Measurements from ENCODE around the gene PLA2G2C. TPM values are rescaled to one million over a fixed set of nuclear protein-coding genes. Genes with fewer than 3 reads are reported as not detected.

PLA2G2C gene
- total RNA-seq, 1 donor from 2014 or later, result not detected

DNA sequence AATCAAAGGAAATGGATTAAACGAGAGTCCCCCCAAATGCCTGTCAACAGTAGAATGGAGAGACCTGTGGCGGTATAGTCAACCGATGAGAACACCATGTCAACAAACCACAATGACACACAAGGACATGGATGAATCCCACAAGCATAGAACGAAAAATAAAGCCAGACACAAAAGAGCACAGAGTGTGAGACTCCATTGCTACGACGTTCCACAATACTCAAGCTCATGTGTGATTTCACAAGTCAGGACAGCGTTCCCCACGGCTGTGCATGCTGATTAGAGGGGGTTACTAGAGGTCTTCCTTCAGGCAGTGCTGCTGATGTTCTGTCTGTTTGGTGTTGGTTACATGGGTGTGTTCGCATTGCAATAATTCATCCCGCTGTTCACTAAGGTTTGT, 61.2 kb downstream of the PLA2G2C start:
- DNase-seq (ENCODE audit: low read depth), result peak; percentile 18
- Histone ChIP-seq H3K4me3 (ENCODE audit: insufficient read depth, low read depth, low read length) (no peak overlapping the region), H3K9me3 (ENCODE audit: insufficient read depth, low read depth, low read length) (no peaks in the 10 kb centered on the region), H4K20me1 (ENCODE audit: insufficient read depth, low read length) (no peaks in the 10 kb centered on the region), H3K4me1 (ENCODE audit: insufficient read depth, low read length) (peaks cover 13% of the 10 kb centered on the region), H3K4me2 (ENCODE audit: low read length) (peak overlapping the region; percentile 61), H3K36me3 (ENCODE audit: insufficient read depth, low read length) (no peaks in the 10 kb centered on the region), H3K9ac (ENCODE audit: low read length) (no peak overlapping the region), H2AFZ (ENCODE audit: low read depth, low read length) (no peak overlapping the region), H3K27me3 (ENCODE audit: insufficient read depth, low read length) (peaks cover 6% of the 10 kb centered on the region), H3K79me2 (ENCODE audit: insufficient read depth, low read length) (no peaks in the 10 kb centered on the region), H3K27ac (ENCODE audit: low read depth, low read length) (no peak overlapping the region)
- Mint-ChIP-seq H3K27ac (ENCODE audit: unreplicated experiment) (no peak overlapping the region), H3K4me1 (ENCODE audit: low read depth, unreplicated experiment) (peaks cover 5% of the 10 kb centered on the region), H3K36me3 (ENCODE audit: low read depth, unreplicated experiment) (no peaks in the 10 kb centered on the region), H3K27me3 (ENCODE audit: low read depth, unreplicated experiment) (peaks cover 32% of the 10 kb centered on the region), H3K4me3 (ENCODE audit: unreplicated experiment) (no peak overlapping the region), H3K9me3 (ENCODE audit: unreplicated experiment) (peaks cover 6% of the 10 kb centered on the region)
- no peak for FAIRE-seq
- TF ChIP-seq, protein P1, sequence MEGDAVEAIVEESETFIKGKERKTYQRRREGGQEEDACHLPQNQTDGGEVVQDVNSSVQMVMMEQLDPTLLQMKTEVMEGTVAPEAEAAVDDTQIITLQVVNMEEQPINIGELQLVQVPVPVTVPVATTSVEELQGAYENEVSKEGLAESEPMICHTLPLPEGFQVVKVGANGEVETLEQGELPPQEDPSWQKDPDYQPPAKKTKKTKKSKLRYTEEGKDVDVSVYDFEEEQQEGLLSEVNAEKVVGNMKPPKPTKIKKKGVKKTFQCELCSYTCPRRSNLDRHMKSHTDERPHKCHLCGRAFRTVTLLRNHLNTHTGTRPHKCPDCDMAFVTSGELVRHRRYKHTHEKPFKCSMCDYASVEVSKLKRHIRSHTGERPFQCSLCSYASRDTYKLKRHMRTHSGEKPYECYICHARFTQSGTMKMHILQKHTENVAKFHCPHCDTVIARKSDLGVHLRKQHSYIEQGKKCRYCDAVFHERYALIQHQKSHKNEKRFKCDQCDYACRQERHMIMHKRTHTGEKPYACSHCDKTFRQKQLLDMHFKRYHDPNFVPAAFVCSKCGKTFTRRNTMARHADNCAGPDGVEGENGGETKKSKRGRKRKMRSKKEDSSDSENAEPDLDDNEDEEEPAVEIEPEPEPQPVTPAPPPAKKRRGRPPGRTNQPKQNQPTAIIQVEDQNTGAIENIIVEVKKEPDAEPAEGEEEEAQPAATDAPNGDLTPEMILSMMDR (IDR thresholded peaks at IDR 0.05; ENCODE audit: insufficient read depth, low read depth, low read length), result no peak
- no peak for TF ChIP-seq EZH2 (IDR thresholded peaks at IDR 0.05; ENCODE audit: insufficient read depth, low read length)

DNA sequence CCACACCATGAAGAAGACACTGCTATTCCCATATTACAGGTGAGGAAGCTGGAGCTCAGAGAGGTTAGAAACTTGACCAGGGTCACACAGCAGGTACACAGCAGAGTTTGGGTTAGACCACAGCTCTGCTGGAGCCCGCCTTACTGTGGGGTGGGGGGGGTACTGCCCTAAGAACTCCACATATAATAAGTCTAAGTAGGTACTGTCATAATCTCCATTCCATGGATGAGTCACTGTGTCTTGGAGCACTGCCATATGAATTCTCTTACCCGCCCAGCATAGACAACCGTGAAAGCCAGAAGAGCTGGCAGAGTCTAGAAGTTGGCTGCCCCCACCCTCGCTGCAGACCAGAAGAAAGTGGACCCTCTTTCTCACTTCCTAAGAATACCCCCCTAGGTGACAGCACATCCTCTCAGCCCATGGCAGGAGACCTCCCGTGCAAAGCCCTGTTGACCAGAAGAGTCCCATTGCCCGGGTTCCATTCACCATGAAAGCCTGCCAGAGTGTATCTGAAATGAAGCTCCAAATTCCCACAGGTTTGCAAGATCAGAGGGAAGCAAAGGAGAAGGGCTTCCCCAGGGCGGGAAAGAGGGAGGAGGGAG, 61.8 kb downstream of the PLA2G2C start:
- Histone ChIP-seq H3K4me2 (ENCODE audit: low read length) (peak overlapping the region; percentile 61), H2AFZ (ENCODE audit: low read depth, low read length) (peak overlapping the region; percentile 14), H3K4me3 (ENCODE audit: insufficient read depth, low read depth, low read length) (no peak overlapping the region), H3K27me3 (ENCODE audit: insufficient read depth, low read length) (peaks cover 6% of the 10 kb centered on the region), H3K9ac (ENCODE audit: low read length) (no peak overlapping the region), H3K4me1 (ENCODE audit: insufficient read depth, low read length) (peaks cover 13% of the 10 kb centered on the region), H3K27ac (ENCODE audit: low read depth, low read length) (no peak overlapping the region), H4K20me1 (ENCODE audit: insufficient read depth, low read length) (no peaks in the 10 kb centered on the region), H3K79me2 (ENCODE audit: insufficient read depth, low read length) (no peaks in the 10 kb centered on the region), H3K36me3 (ENCODE audit: insufficient read depth, low read length) (no peaks in the 10 kb centered on the region), H3K9me3 (ENCODE audit: insufficient read depth, low read depth, low read length) (no peaks in the 10 kb centered on the region)
- Mint-ChIP-seq H3K4me1 (ENCODE audit: low read depth, unreplicated experiment) (peaks cover 5% of the 10 kb centered on the region), H3K27ac (ENCODE audit: unreplicated experiment) (no peak overlapping the region), H3K4me3 (ENCODE audit: unreplicated experiment) (no peak overlapping the region), H3K27me3 (ENCODE audit: low read depth, unreplicated experiment) (peaks cover 37% of the 10 kb centered on the region), H3K9me3 (ENCODE audit: unreplicated experiment) (peaks cover 4% of the 10 kb centered on the region), H3K36me3 (ENCODE audit: low read depth, unreplicated experiment) (no peaks in the 10 kb centered on the region)
- DNase-seq (ENCODE audit: low read depth), result peak; percentile 86
- peak; percentile 23 for FAIRE-seq
- no peak for TF ChIP-seq EZH2 (IDR thresholded peaks at IDR 0.05; ENCODE audit: insufficient read depth, low read length)
- TF ChIP-seq, protein P1 (IDR thresholded peaks at IDR 0.05; ENCODE audit: insufficient read depth, low read depth, low read length), result no peak

DNA sequence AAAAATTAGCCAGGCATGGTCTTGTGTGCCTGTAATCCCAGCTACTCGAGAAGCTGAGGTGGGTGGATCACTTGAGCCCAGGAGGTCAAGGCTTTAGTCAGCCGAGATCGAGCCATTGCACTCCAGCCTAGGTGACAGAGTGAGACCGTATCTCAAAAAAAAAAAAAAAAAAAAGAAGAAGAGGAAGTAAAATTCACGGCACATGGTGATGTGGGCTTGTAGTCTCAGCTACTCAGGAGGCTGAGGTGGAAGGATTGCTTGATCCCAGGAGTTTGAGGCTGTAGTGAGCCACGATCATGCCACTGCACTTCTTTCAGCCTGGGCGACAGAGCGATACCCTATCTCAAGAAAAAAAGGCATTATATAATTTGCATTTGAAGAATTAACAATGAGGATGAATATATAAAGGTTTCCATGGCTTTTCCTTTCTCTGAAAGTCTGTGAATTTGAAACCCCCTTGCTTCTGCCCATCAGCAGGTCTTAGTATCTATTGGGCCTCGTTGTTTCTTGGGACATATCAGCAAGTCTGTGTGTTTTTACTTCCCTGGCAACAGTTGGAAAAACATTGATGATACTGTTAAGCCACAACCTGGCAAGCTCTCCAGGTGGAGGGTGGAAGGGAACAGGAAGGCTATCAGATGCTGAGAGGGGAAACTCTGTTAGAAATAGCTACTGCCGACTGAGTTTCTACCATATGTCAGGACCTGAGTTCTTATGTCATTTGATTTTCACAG, 62.4 kb downstream of the PLA2G2C start:
- Mint-ChIP-seq H3K36me3 (ENCODE audit: low read depth, unreplicated experiment) (no peaks in the 10 kb centered on the region), H3K4me3 (ENCODE audit: unreplicated experiment) (no peak overlapping the region), H3K27ac (ENCODE audit: unreplicated experiment) (no peak overlapping the region), H3K4me1 (ENCODE audit: low read depth, unreplicated experiment) (peaks cover 5% of the 10 kb centered on the region), H3K27me3 (ENCODE audit: low read depth, unreplicated experiment) (peaks cover 39% of the 10 kb centered on the region), H3K9me3 (ENCODE audit: unreplicated experiment) (peaks cover 3% of the 10 kb centered on the region)
- no peaks in the 10 kb centered on the region for H3K79me2 ChIP-seq (ENCODE audit: insufficient read depth, low read length)
- no peaks in the 10 kb centered on the region for H3K36me3 ChIP-seq (ENCODE audit: insufficient read depth, low read length)
- no peak overlapping the region for H3K4me3 ChIP-seq (ENCODE audit: insufficient read depth, low read depth, low read length)
- H3K4me1 ChIP-seq (ENCODE audit: insufficient read depth, low read length), result peaks cover 13% of the 10 kb centered on the region
- H3K9me3 ChIP-seq (ENCODE audit: insufficient read depth, low read depth, low read length), result no peaks in the 10 kb centered on the region
- FAIRE-seq (no peak), DNase-seq (ENCODE audit: low read depth) (peak; percentile 30)
- H4K20me1 ChIP-seq (ENCODE audit: insufficient read depth, low read length), result no peaks in the 10 kb centered on the region
- H3K9ac ChIP-seq (ENCODE audit: low read length), result no peak overlapping the region
- TF ChIP-seq EZH2 (IDR thresholded peaks at IDR 0.05; ENCODE audit: insufficient read depth, low read length), result no peak
- TF ChIP-seq, protein P1 (IDR thresholded peaks at IDR 0.05; ENCODE audit: insufficient read depth, low read depth, low read length), result no peak
- no peak overlapping the region for H3K27ac ChIP-seq (ENCODE audit: low read depth, low read length)
- no peak overlapping the region for H2AFZ ChIP-seq (ENCODE audit: low read depth, low read length)
- H3K4me2 ChIP-seq (ENCODE audit: low read length), result peak overlapping the region; percentile 61
- H3K27me3 ChIP-seq (ENCODE audit: insufficient read depth, low read length), result peaks cover 9% of the 10 kb centered on the region
